GM23338 (cell line): ENCODE measurements around the gene DHX32.
"Not testable (repeated sequence)": the region's sequence is repeated elsewhere in the genome, so short reads cannot be mapped to it uniquely, and the experiment has no call there.

Experiments used
- CTCF ChIP-seq, 2 experiments: fragments of 200-600 bp in 1 of 2; sonication (generic) in 1 of 2; conservative IDR thresholded peaks; 2 replicates each; pipeline versions ENCODE4 v1.5.1 to v1.6.1; 2016 to 2017; ENCODE audit warnings: antibody characterized with exemption in 2 of 2, low read depth in 2 of 2, mild to moderate bottlenecking in 2 of 2, moderate library complexity in 1 of 2
- EZH2phosphoT487 ChIP-seq: fragments of 200-600 bp; sonication (generic); IDR thresholded peaks from one replicate; pipeline ENCODE4 v1.8.1; 2018; ENCODE audit warnings: antibody characterized with exemption; ENCODE audit not compliant: unreplicated experiment
- ZNF462 ChIP-seq: fragments of 250-450 bp; sonication (Bioruptor Pico); IDR thresholded peaks from 2 replicates; pipeline ENCODE4 v1.5.0; 2020; ENCODE audit warnings: mild to moderate bottlenecking, moderate library complexity

- TF ChIP-seq CTCF (conservative IDR thresholded peaks at IDR 0.05; ENCODE audit: low read depth in 2 of 2); EZH2phosphoT487; ZNF462 (CRISPR knock-in tag): not testable (repeated sequence)
Observed at GRCh38 chr10:125921643-125922306, 40.7 kb upstream of the DHX32 start.
